ENCODE measurements around the gene TNFRSF1B.

DNA sequence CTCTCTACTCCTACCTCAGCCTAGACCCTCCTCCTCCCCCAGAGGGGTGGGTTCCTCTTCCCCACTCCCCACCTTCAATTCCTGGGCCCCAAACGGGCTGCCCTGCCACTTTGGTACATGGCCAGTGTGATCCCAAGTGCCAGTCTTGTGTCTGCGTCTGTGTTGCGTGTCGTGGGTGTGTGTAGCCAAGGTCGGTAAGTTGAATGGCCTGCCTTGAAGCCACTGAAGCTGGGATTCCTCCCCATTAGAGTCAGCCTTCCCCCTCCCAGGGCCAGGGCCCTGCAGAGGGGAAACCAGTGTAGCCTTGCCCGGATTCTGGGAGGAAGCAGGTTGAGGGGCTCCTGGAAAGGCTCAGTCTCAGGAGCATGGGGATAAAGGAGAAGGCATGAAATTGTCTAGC, 41.5 kb downstream of the TNFRSF1B start:
- TF ChIP-seq, protein P1, sequence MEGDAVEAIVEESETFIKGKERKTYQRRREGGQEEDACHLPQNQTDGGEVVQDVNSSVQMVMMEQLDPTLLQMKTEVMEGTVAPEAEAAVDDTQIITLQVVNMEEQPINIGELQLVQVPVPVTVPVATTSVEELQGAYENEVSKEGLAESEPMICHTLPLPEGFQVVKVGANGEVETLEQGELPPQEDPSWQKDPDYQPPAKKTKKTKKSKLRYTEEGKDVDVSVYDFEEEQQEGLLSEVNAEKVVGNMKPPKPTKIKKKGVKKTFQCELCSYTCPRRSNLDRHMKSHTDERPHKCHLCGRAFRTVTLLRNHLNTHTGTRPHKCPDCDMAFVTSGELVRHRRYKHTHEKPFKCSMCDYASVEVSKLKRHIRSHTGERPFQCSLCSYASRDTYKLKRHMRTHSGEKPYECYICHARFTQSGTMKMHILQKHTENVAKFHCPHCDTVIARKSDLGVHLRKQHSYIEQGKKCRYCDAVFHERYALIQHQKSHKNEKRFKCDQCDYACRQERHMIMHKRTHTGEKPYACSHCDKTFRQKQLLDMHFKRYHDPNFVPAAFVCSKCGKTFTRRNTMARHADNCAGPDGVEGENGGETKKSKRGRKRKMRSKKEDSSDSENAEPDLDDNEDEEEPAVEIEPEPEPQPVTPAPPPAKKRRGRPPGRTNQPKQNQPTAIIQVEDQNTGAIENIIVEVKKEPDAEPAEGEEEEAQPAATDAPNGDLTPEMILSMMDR (IDR thresholded peaks at IDR 0.05), result no peak
- no peak for TF ChIP-seq POLR2A (IDR thresholded peaks at IDR 0.05)

Measured in body of pancreas (tissue), 4 donors.